HEK293 (cell line): Measurements from ENCODE around the gene ZFHX3.

Source experiments
- CTCF ChIP-seq: fragments of 450-650 bp; formaldehyde crosslinking; IDR thresholded peaks from 2 replicates; pipeline ENCODE4 v1.5.1; 2016; ENCODE audit warnings: missing biosample characterization, missing genetic modification characterization
- KLF9 ChIP-seq: fragments of 450-650 bp; formaldehyde crosslinking; IDR thresholded peaks from 2 replicates; pipeline ENCODE4 v1.5.1; 2016; ENCODE audit warnings: missing biosample characterization, missing genetic modification characterization, low read depth
- SCRT1 ChIP-seq: fragments of 450-650 bp; formaldehyde crosslinking; IDR thresholded peaks from 2 replicates; pipeline ENCODE4 v1.5.1; 2016; ENCODE audit warnings: missing biosample characterization, missing genetic modification characterization, borderline replicate concordance
- YY1 ChIP-seq: fragments of 450-650 bp; formaldehyde crosslinking; IDR thresholded peaks from 2 replicates; pipeline ENCODE4 v1.5.1; 2018; ENCODE audit warnings: missing biosample characterization, missing genetic modification characterization
- ZBTB44 ChIP-seq: fragments of 450-650 bp; IDR thresholded peaks from 2 replicates; pipeline ENCODE4 v1.5.1; 2018; ENCODE audit warnings: missing biosample characterization, mild to moderate bottlenecking, missing genetic modification characterization
- ZFP3 ChIP-seq: fragments of 450-650 bp; formaldehyde crosslinking; IDR thresholded peaks from 2 replicates; pipeline ENCODE4 v1.5.1; 2016; ENCODE audit warnings: low read depth, missing biosample characterization, missing genetic modification characterization
- ZNF174 ChIP-seq: fragments of 450-650 bp; formaldehyde crosslinking; IDR thresholded peaks from 2 replicates; pipeline ENCODE4 v1.5.0; 2017; ENCODE audit warnings: missing biosample characterization, mild to moderate bottlenecking, missing genetic modification characterization
- ZNF239 ChIP-seq: fragments of 450-650 bp; formaldehyde crosslinking; IDR thresholded peaks from 2 replicates; pipeline ENCODE4 v1.5.1; 2016; ENCODE audit warnings: missing biosample characterization, missing genetic modification characterization
- ZNF521 ChIP-seq: fragments of 450-650 bp; formaldehyde crosslinking; IDR thresholded peaks from 2 replicates; pipeline ENCODE4 v1.5.1; 2017; ENCODE audit warnings: missing biosample characterization, mild to moderate bottlenecking, missing genetic modification characterization
- ZNF610 ChIP-seq: fragments of 450-650 bp; formaldehyde crosslinking; IDR thresholded peaks from 2 replicates; pipeline ENCODE4 v1.5.1; 2016; ENCODE audit warnings: missing biosample characterization, missing genetic modification characterization, borderline replicate concordance
- ZNF626 ChIP-seq: fragments of 450-650 bp; sonication (Bioruptor Pico); formaldehyde crosslinking; IDR thresholded peaks from 2 replicates; pipeline ENCODE4 v1.5.1; 2018; ENCODE audit warnings: missing biosample characterization, missing genetic modification characterization, inconsistent platforms
- ZNF645 ChIP-seq: fragments of 450-650 bp; formaldehyde crosslinking; IDR thresholded peaks from 2 replicates; pipeline ENCODE4; 2016; ENCODE audit warnings: missing biosample characterization, missing genetic modification characterization
- ZNF701 ChIP-seq: fragments of 450-650 bp; formaldehyde crosslinking; IDR thresholded peaks from 2 replicates; pipeline ENCODE4 v1.5.1; 2016; ENCODE audit warnings: missing biosample characterization, missing genetic modification characterization
- ZSCAN4 ChIP-seq: fragments of 450-650 bp; formaldehyde crosslinking; IDR thresholded peaks from 2 replicates; pipeline ENCODE4 v1.5.1; 2017; ENCODE audit warnings: missing biosample characterization, missing genetic modification characterization

GRCh38 chr16:73069581-73070262, 21.8 kb upstream of the ZFHX3 start:
- no peak for TF ChIP-seq ZNF174 (tag by site-specific recombination)
- TF ChIP-seq ZFP3 (tag by site-specific recombination) = no peak
- TF ChIP-seq ZNF521 (tag by site-specific recombination) = no peak
- no peak for TF ChIP-seq CTCF (tag by site-specific recombination)
- no peak for TF ChIP-seq KLF9
- TF ChIP-seq ZNF626 = no peak
- no peak for TF ChIP-seq ZNF239
- TF ChIP-seq ZBTB44 (tag by site-specific recombination) = no peak
- TF ChIP-seq SCRT1 = no peak
- TF ChIP-seq ZNF610 = no peak
- no peak for TF ChIP-seq ZNF701 (tag by site-specific recombination)
- no peak for TF ChIP-seq ZNF645 (tag by site-specific recombination)
- no peak for TF ChIP-seq YY1
- TF ChIP-seq ZSCAN4 (tag by site-specific recombination) = no peak
